Common myeloid progenitor, CD34-positive (primary cell): ENCODE data around the gene TBC1D8B.
A peak's percentile ranks its signal among the peaks of the same experiment; 100 is the strongest.

Experiments
- CTCF ChIA-PET: fragments of 350-600 bp; sonication (Branson Sonifier 250); formaldehyde crosslinking; loops from one replicate; lab custom pipeline; 2021; ENCODE audit warnings: antibody characterized with exemption; lab: Charles Lee
- POLR2A ChIA-PET: fragments of 350-600 bp; sonication (Branson Sonifier 250); formaldehyde crosslinking; loops from one replicate; lab custom pipeline; 2021; ENCODE audit warnings: antibody characterized with exemption; lab: Charles Lee
- DNase-seq, 3 donors: peaks; one replicate each; pipeline versions ENCODE4 v3.0.0 to v3.0.0-alpha.2; 2013
- H3K27ac ChIP-seq, 2 experiments: 1 replicate in 1 of 2; 2 replicates in 1 of 2; pipeline ENCODE4 v1.7.0; 2013; ENCODE audit warnings: inconsistent platforms in 2 of 2, low read length in 2 of 2, mild to moderate bottlenecking in 2 of 2, low read depth in 1 of 2, moderate library complexity in 1 of 2; ENCODE audit not compliant: severe bottlenecking in 2 of 2, insufficient read depth in 1 of 2, poor library complexity in 1 of 2
- H3K27me3 ChIP-seq, 5 experiments: replicated peaks in 2 of 5; 1 replicate in 3 of 5; 2 replicates in 2 of 5; pipeline versions ENCODE4 v1.6.1 to v1.7.0; 2013; ENCODE audit warnings: low read length in 4 of 5, mild to moderate bottlenecking in 2 of 5, moderate library complexity in 2 of 5, inconsistent platforms in 1 of 5; ENCODE audit not compliant: insufficient read depth in 5 of 5, control insufficient read depth in 4 of 5
- H3K36me3 ChIP-seq, 4 experiments: 1 replicate in 2 of 4; 2 replicates in 2 of 4; pipeline versions ENCODE4 v1.6.1 to v1.7.0; 2013; ENCODE audit warnings: low read length in 3 of 4, control low read depth in 1 of 4, mild to moderate bottlenecking in 1 of 4; ENCODE audit not compliant: control insufficient read depth in 4 of 4, insufficient read depth in 4 of 4
- H3K4me1 ChIP-seq, 4 experiments: 1 replicate in 3 of 4; 2 replicates in 1 of 4; pipeline versions ENCODE4 v1.6.1 to v1.7.1; 2013; ENCODE audit warnings: low read length in 3 of 4, mild to moderate bottlenecking in 3 of 4, control low read depth in 1 of 4, inconsistent platforms in 1 of 4, moderate library complexity in 1 of 4; ENCODE audit not compliant: control insufficient read depth in 4 of 4, insufficient read depth in 4 of 4; ENCODE audit errors: control extremely low read depth in 1 of 4
- H3K4me3 ChIP-seq, 7 experiments: 1 replicate in 4 of 7; 2 replicates in 3 of 7; pipeline versions ENCODE4 v1.5.1 to v1.7.0; 2013; ENCODE audit warnings: mild to moderate bottlenecking in 7 of 7, low read length in 6 of 7, moderate library complexity in 6 of 7, inconsistent platforms in 2 of 7, low read depth in 2 of 7, control low read depth in 1 of 7; ENCODE audit not compliant: insufficient read depth in 4 of 7, control insufficient read depth in 1 of 7; ENCODE audit errors: extremely low read depth in 1 of 7
- H3K9me3 ChIP-seq, 5 experiments: 1 replicate in 4 of 5; 2 replicates in 1 of 5; pipeline versions ENCODE4 v1.6.1 to v1.7.1; 2013; ENCODE audit warnings: low read length in 4 of 5, mild to moderate bottlenecking in 2 of 5, inconsistent platforms in 1 of 5, low read depth in 1 of 5, moderate library complexity in 1 of 5; ENCODE audit not compliant: control insufficient read depth in 4 of 5, insufficient read depth in 2 of 5; ENCODE audit errors: control extremely low read depth in 1 of 5
- WGBS: methylation state at CpG from one replicate; pipeline ENCODE4 v1.1.5; 2013; ENCODE audit not compliant: insufficient coverage; 5-methylcytosine and 5-hydroxymethylcytosine counted together

The TBC1D8B gene

GRCh38 chrX:106874075-106874474 is 71.6 kb downstream of the TBC1D8B start:
- no peaks in the 10 kb centered on the region for H3K4me1 ChIP-seq
- no peaks in the 10 kb centered on the region for H3K9me3 ChIP-seq
- POLR2A ChIA-PET, result no interaction called here
- H3K27me3 ChIP-seq, result no peaks in the 10 kb centered on the region
- no peak overlapping the region for H3K4me3 ChIP-seq
- no peaks in the 10 kb centered on the region for H3K36me3 ChIP-seq
- peak in 2 of 3 donors; percentile 51 to 59 for DNase-seq
- WGBS, result no CpG with 5 or more reads among the region's 2 CpGs
- H3K27ac ChIP-seq, result no peak overlapping the region
- CTCF ChIA-PET, result interaction anchor here (1.1 kb wide), 1 partner anchor 12 kb away, joined by 5 read pairs; no protein-coding TSS in a partner anchor

- no CpG with 5 or more reads among the region's 1 CpG for WGBS
- no peak for DNase-seq
These were observed 72.7 kb downstream of the TBC1D8B start for GRCh38 chrX:106875151-106875550.

GRCh38 chrX:106889468-106889867 is 87.0 kb downstream of the TBC1D8B start:
- POLR2A ChIA-PET, result no interaction called here

More at GRCh38 chrX:106875151-106875550, 72.7 kb downstream of the TBC1D8B start:
- no peaks in the 10 kb centered on the region for H3K9me3 ChIP-seq
- no peak overlapping the region for H3K4me3 ChIP-seq
- ChIA-PET POLR2A (no interaction called here), CTCF (interaction anchor here (1.4 kb wide), 2 partner anchors 13 to 19 kb away, joined by 3 read pairs; no protein-coding TSS in a partner anchor)
- no peaks in the 10 kb centered on the region for H3K4me1 ChIP-seq
- H3K36me3 ChIP-seq, result no peaks in the 10 kb centered on the region
- no peak overlapping the region for H3K27ac ChIP-seq
- H3K27me3 ChIP-seq, result no peaks in the 10 kb centered on the region

GRCh38 chrX:106891762-106892460 is 89.4 kb downstream of the TBC1D8B start:
- H3K4me1 ChIP-seq, result no peaks in the 10 kb centered on the region
- peaks cover 0 to 28% (median 1%) of the 10 kb centered on the region in 5 experiments for H3K27me3 ChIP-seq
- CTCF ChIA-PET, result interaction anchor here (0.8 to 3.4 kb wide), 4 partner anchors 9 to 68 kb away, joined by 3 to 15 read pairs (median 6); no protein-coding TSS in a partner anchor
- 63% methylated on average over 7 of the region's 7 CpGs for WGBS
- no peaks in the 10 kb centered on the region for H3K9me3 ChIP-seq
- H3K36me3 ChIP-seq, result no peaks in the 10 kb centered on the region
- no peak overlapping the region for H3K4me3 ChIP-seq
- H3K27ac ChIP-seq, result no peak overlapping the region
- DNase-seq, result no peak
- POLR2A ChIA-PET, result no interaction called here

More at GRCh38 chrX:106889468-106889867, 87.0 kb downstream of the TBC1D8B start:
- Histone ChIP-seq H3K27me3 (peaks cover 0 to 22% (median 1%) of the 10 kb centered on the region in 5 experiments), H3K4me3 (no peak overlapping the region), H3K4me1 (no peaks in the 10 kb centered on the region), H3K36me3 (no peaks in the 10 kb centered on the region), H3K27ac (no peak overlapping the region), H3K9me3 (no peaks in the 10 kb centered on the region)
- no peak for DNase-seq
- CTCF ChIA-PET, result no interaction called here
- whole genome bisulfite sequencing, result no CpG with 5 or more reads among the region's 1 CpG

GRCh38 chrX:106894392-106894909 is 92.0 kb downstream of the TBC1D8B start:
- no peaks in the 10 kb centered on the region for H3K4me1 ChIP-seq
- H3K9me3 ChIP-seq, result no peaks in the 10 kb centered on the region
- no peak overlapping the region for H3K4me3 ChIP-seq
- 3% methylated on average over 4 of the region's 6 CpGs for WGBS
- H3K36me3 ChIP-seq, result no peaks in the 10 kb centered on the region
- DNase-seq, result peak; percentile 43 to 74 (median 70)
- ChIA-PET POLR2A (interaction anchor here (0.6 kb wide), 1 partner anchor 1000 kb away, joined by 3 read pairs; no protein-coding TSS in a partner anchor), CTCF (interaction anchor here (0.8 to 3.4 kb wide), 14 partner anchors 9 to 129 kb away, joined by 3 to 15 read pairs (median 4); partner anchors contain the start of gene RIPPLY1)
- no peak overlapping the region for H3K27ac ChIP-seq
- peaks cover 0 to 30% (median 1%) of the 10 kb centered on the region in 5 experiments for H3K27me3 ChIP-seq

GRCh38 chrX:106894978-106895452 is 92.5 kb downstream of the TBC1D8B start:
- no peaks in the 10 kb centered on the region for H3K9me3 ChIP-seq
- ChIA-PET CTCF (interaction anchor here (0.9 to 3.4 kb wide), 12 partner anchors 9 to 65 kb away, joined by 3 to 15 read pairs (median 4); partner anchors contain the start of gene RIPPLY1), POLR2A (no interaction called here)
- H3K27me3 ChIP-seq, result peaks cover 0 to 31% (median 1%) of the 10 kb centered on the region in 5 experiments
- 68% methylated on average over 3 of the region's 3 CpGs for WGBS
- H3K4me1 ChIP-seq, result no peaks in the 10 kb centered on the region
- H3K36me3 ChIP-seq, result no peaks in the 10 kb centered on the region
- no peak overlapping the region for H3K27ac ChIP-seq
- peak in 2 of 3 donors; percentile 9 to 15 for DNase-seq
- H3K4me3 ChIP-seq, result no peak overlapping the region
